Activated CD4-positive, alpha-beta T cell treated with anti-CD3 and anti-CD28 coated beads for 48 hours (primary cell): ENCODE data around the gene SCD.

Experiments
- DNase-seq: peaks from one replicate; pipeline ENCODE4 v3.0.0-alpha.2; 2020

SCD gene

GRCh38 chr10:100401631-100402328 is 54.7 kb downstream of the SCD start:
- no peak for DNase-seq

DNA sequence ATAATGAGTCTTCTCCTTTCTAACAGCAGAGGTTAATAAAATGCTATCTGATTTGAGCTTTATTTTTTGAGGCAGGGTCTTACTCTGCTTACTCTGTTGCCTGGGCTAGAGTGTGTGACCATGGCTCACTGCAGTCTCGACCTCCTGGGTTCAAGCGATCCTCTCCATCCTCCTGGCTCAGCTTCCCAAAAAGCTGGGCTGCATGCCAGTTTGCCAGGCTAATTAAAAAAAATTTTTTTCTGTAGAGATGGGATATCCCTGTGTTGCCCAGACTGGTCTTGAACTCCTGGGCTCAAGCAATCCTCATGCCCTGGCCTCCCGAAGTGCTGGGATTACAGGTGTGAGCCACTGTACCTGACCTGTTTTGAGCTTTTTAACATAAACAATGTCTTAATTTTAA is 56.7 kb downstream of the SCD start:
- DNase-seq: no peak

GRCh38 chr10:100413173-100413572 is 66.1 kb downstream of the SCD start:
- DNase-seq: no peak
